HG02870 (cell line): Measurements from ENCODE around the gene SLC22A17.
"Not testable (repeated sequence)": the region's sequence is repeated elsewhere in the genome, so short reads cannot be mapped to it uniquely, and the experiment has no call there.

Source experiments
- ATAC-seq: cut with Tn5 transposase; IDR thresholded peaks from one replicate; pipeline ENCODE4 v1.9.1; 2021; ENCODE audit warnings: mild to moderate bottlenecking, moderate library complexity; ENCODE audit not compliant: unreplicated experiment

The SLC22A17 gene

GRCh38 chr14:23346693-23347405 lies 5.8 kb downstream of the SLC22A17 start:
- ATAC-seq = no peak

- ATAC-seq = no peak
Observed at GRCh38 chr14:23345987-23346692, 6.5 kb downstream of the SLC22A17 start.

GRCh38 chr14:23344481-23344880 lies 8.2 kb downstream of the SLC22A17 start:
- no peak for ATAC-seq

- ATAC-seq = no peak
Observed at GRCh38 chr14:23339506-23340268, 13.0 kb downstream of the SLC22A17 start.

GRCh38 chr14:23335623-23336022 lies 17.1 kb downstream of the SLC22A17 start:
- no peak for ATAC-seq

- ATAC-seq = no peak
Observed at GRCh38 chr14:23327947-23328744, 24.5 kb downstream of the SLC22A17 start.

- ATAC-seq = no peak
Observed at GRCh38 chr14:23326491-23327332, 26.0 kb downstream of the SLC22A17 start.

- ATAC-seq = not testable (repeated sequence)
Observed at GRCh38 chr14:23325746-23326145, 26.9 kb downstream of the SLC22A17 start.

GRCh38 chr14:23324993-23325392 lies 27.7 kb downstream of the SLC22A17 start:
- no peak for ATAC-seq

GRCh38 chr14:23324455-23324846 lies 28.2 kb downstream of the SLC22A17 start:
- no peak for ATAC-seq

GRCh38 chr14:23323838-23324454 lies 28.7 kb downstream of the SLC22A17 start:
- ATAC-seq = no peak

GRCh38 chr14:23322568-23323517 lies 29.8 kb downstream of the SLC22A17 start:
- ATAC-seq = no peak

GRCh38 chr14:23321572-23322547 lies 30.8 kb downstream of the SLC22A17 start:
- peak; percentile 3 for ATAC-seq

- peak; percentile 91 for ATAC-seq
Observed at GRCh38 chr14:23320584-23321571, 31.8 kb downstream of the SLC22A17 start, which contains the start of gene PABPN1. Gene PABPN1, plus strand, starts transcription at chr14:23321457. Its CDS starts 13 bp downstream, at chr14:23321470.

- no peak for ATAC-seq
Observed at GRCh38 chr14:23319746-23320583, 32.7 kb downstream of the SLC22A17 start.
